ENCODE results near the gene NXPE1. TPM values are rescaled to one million over a fixed set of nuclear protein-coding genes. Genes with fewer than 3 reads are reported as not detected.

Gene NXPE1
- total RNA-seq, 1 donor from 2014 or later: not detected

- no peak for DNase-seq (ENCODE audit: low spot score, unreplicated experiment)
- H3K9me3 Mint-ChIP-seq (ENCODE audit: low read depth): peaks cover 8% of the 10 kb centered on the region
- H3K4me1 Mint-ChIP-seq (ENCODE audit: low read depth): no peaks in the 10 kb centered on the region
- TF ChIP-seq CTCF (IDR thresholded peaks at IDR 0.05; ENCODE audit: unreplicated experiment): no peak
- H3K27ac Mint-ChIP-seq: no peak overlapping the region
- H3K36me3 Mint-ChIP-seq (ENCODE audit: insufficient read depth): no peaks in the 10 kb centered on the region
- H3K27me3 Mint-ChIP-seq: no peaks in the 10 kb centered on the region
- no peak overlapping the region for H3K4me3 Mint-ChIP-seq (ENCODE audit: low read depth)
Measured at GRCh38 chr11:114496915-114497314, 62.8 kb downstream of the NXPE1 start.

- TF ChIP-seq CTCF (IDR thresholded peaks at IDR 0.05; ENCODE audit: unreplicated experiment): no peak
- Mint-ChIP-seq H3K4me1 (ENCODE audit: low read depth) (no peaks in the 10 kb centered on the region), H3K27ac (peak overlapping the region; percentile 39), H3K27me3 (no peaks in the 10 kb centered on the region), H3K36me3 (ENCODE audit: insufficient read depth) (no peaks in the 10 kb centered on the region), H3K4me3 (ENCODE audit: low read depth) (no peak overlapping the region), H3K9me3 (ENCODE audit: low read depth) (peaks cover 4% of the 10 kb centered on the region)
- DNase-seq (ENCODE audit: low spot score, unreplicated experiment): no peak
Measured at GRCh38 chr11:114483929-114484328, 75.8 kb downstream of the NXPE1 start.

GRCh38 chr11:114482114-114482513, 77.6 kb downstream of the NXPE1 start:
- H3K27me3 Mint-ChIP-seq: no peaks in the 10 kb centered on the region
- TF ChIP-seq CTCF (IDR thresholded peaks at IDR 0.05; ENCODE audit: unreplicated experiment): no peak
- no peak for DNase-seq (ENCODE audit: low spot score, unreplicated experiment)
- H3K27ac Mint-ChIP-seq: no peak overlapping the region
- peaks cover 2% of the 10 kb centered on the region for H3K4me1 Mint-ChIP-seq (ENCODE audit: low read depth)
- H3K36me3 Mint-ChIP-seq (ENCODE audit: insufficient read depth): no peaks in the 10 kb centered on the region
- H3K9me3 Mint-ChIP-seq (ENCODE audit: low read depth): no peaks in the 10 kb centered on the region
- H3K4me3 Mint-ChIP-seq (ENCODE audit: low read depth): no peak overlapping the region

GRCh38 chr11:114479331-114479730, 80.3 kb downstream of the NXPE1 start:
- no peaks in the 10 kb centered on the region for H3K9me3 Mint-ChIP-seq (ENCODE audit: low read depth)
- H3K4me3 Mint-ChIP-seq (ENCODE audit: low read depth): no peak overlapping the region
- peaks cover 2% of the 10 kb centered on the region for H3K4me1 Mint-ChIP-seq (ENCODE audit: low read depth)
- no peak for TF ChIP-seq CTCF (IDR thresholded peaks at IDR 0.05; ENCODE audit: unreplicated experiment)
- H3K27me3 Mint-ChIP-seq: no peaks in the 10 kb centered on the region
- no peak for DNase-seq (ENCODE audit: low spot score, unreplicated experiment)
- no peak overlapping the region for H3K27ac Mint-ChIP-seq
- H3K36me3 Mint-ChIP-seq (ENCODE audit: insufficient read depth): no peaks in the 10 kb centered on the region

GRCh38 chr11:114478768-114479167, 80.9 kb downstream of the NXPE1 start:
- H3K27ac Mint-ChIP-seq: no peak overlapping the region
- DNase-seq (ENCODE audit: low spot score, unreplicated experiment): no peak
- no peaks in the 10 kb centered on the region for H3K9me3 Mint-ChIP-seq (ENCODE audit: low read depth)
- TF ChIP-seq CTCF (IDR thresholded peaks at IDR 0.05; ENCODE audit: unreplicated experiment): no peak
- peaks cover 2% of the 10 kb centered on the region for H3K4me1 Mint-ChIP-seq (ENCODE audit: low read depth)
- H3K36me3 Mint-ChIP-seq (ENCODE audit: insufficient read depth): no peaks in the 10 kb centered on the region
- no peaks in the 10 kb centered on the region for H3K27me3 Mint-ChIP-seq
- H3K4me3 Mint-ChIP-seq (ENCODE audit: low read depth): no peak overlapping the region

All from progenitor cell of endocrine pancreas (in vitro differentiated cells).